Measurements from ENCODE around the gene C15orf40.

- TF ChIP-seq EP300 (IDR thresholded peaks at IDR 0.05) (no peak), CTCF (IDR thresholded peaks at IDR 0.05) (no peak), POLR2A (IDR thresholded peaks at IDR 0.05) (no peak)
Measured at GRCh38 chr15:82972990-82973389, 38.4 kb downstream of the C15orf40 start.
